BLaER1 treated with 17β-estradiol and CSF1 and Interleukin-3, amounts not matched to agents 10 nM and 100 nM (cell line): ENCODE data around the gene CPA5.
A peak's percentile ranks its signal among the peaks of the same experiment; 100 is the strongest.
"Not testable (repeated sequence)": the region's sequence is repeated elsewhere in the genome, so short reads cannot be mapped to it uniquely, and the experiment has no call there.

Source experiments
- H3K27ac ChIP-seq, 11 experiments: shearing (Covaris generic); formaldehyde crosslinking; 2 replicates each; pipeline ENCODE4 v1.8.1; 2022
- H3K27me3 ChIP-seq, 11 experiments: shearing (Covaris generic); formaldehyde crosslinking; 2 replicates each; pipeline ENCODE4 v1.8.1; 2022
- H3K36me3 ChIP-seq, 11 experiments: shearing (Covaris generic); formaldehyde crosslinking; 2 replicates each; pipeline ENCODE4 v1.8.1; 2022
- H3K4me1 ChIP-seq, 10 experiments: shearing (Covaris generic); formaldehyde crosslinking; 2 replicates each; pipeline ENCODE4 v1.8.1; 2022
- H3K4me2 ChIP-seq, 11 experiments: shearing (Covaris generic); formaldehyde crosslinking; 2 replicates each; pipeline ENCODE4 v1.8.1; 2022
- H3K4me3 ChIP-seq, 10 experiments: shearing (Covaris generic); formaldehyde crosslinking; 2 replicates each; pipeline ENCODE4 v1.8.1; 2022
- H3K9ac ChIP-seq, 11 experiments: shearing (Covaris generic); formaldehyde crosslinking; 2 replicates each; pipeline ENCODE4 v1.8.1; 2022
- H3K9me3 ChIP-seq, 11 experiments: shearing (Covaris generic); formaldehyde crosslinking; replicated peaks in 1 of 11; 2 replicates each; pipeline ENCODE4 v1.8.1; 2022
- H4K20me1 ChIP-seq, 11 experiments: shearing (Covaris generic); formaldehyde crosslinking; 2 replicates each; pipeline ENCODE4 v1.8.1; 2022
- Cebpa-rat ChIP-seq, 11 experiments: shearing (Covaris generic); IDR thresholded peaks; 2 replicates each; pipeline ENCODE4 v1.8.1; 2022

The CPA5 gene

DNA sequence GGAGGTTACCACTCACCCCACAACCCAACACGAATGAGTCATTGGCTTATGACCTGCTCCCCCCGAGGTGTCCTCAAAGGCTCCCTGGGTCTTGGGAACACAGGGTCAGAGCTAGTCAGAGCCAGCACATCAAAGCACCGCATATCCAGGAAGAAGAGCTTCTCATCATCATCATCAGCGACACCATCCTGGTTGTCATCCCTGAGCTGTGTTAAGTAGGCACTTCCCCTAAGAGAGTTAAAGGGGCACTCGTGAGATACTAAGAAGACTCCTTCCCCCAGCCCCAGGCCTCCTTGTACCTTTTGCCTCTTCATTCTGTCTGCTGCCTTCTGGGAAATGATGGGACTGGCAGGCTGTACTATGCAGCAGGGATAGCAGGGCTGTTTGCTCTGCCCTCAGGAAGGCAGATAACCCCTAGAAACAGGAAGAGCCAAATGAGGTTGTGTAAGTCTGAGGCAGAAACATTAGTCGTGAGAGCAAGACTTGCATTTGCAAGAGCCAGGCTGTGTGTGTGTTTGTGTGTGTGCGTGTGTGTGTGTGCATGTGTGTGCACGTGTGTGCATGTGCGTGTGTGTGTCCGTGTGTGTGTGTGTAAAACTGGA lies 24.6 kb downstream of the CPA5 start:
- Histone ChIP-seq H3K4me1 (peaks cover 0 to 16% (median 4%) of the 10 kb centered on the region in 10 experiments; a peak in 9 of 20 replicates), H3K27ac (peak overlapping the region in 3 of 11 experiments; percentile 10 to 19 (median 12); a peak in 3 of 22 replicates), H4K20me1 (no peaks in the 10 kb centered on the region), H3K27me3 (no peaks in the 10 kb centered on the region), H3K9me3 (no peaks in the 10 kb centered on the region), H3K36me3 (no peaks in the 10 kb centered on the region), H3K4me2 (peak overlapping the region in 5 of 11 experiments; percentile 12 to 51 (median 33); a peak in 8 of 22 replicates), H3K4me3 (no peak overlapping the region), H3K9ac (no peak overlapping the region)
- TF ChIP-seq Cebpa-rat (IDR thresholded peaks at IDR 0.05) = no peak

DNA sequence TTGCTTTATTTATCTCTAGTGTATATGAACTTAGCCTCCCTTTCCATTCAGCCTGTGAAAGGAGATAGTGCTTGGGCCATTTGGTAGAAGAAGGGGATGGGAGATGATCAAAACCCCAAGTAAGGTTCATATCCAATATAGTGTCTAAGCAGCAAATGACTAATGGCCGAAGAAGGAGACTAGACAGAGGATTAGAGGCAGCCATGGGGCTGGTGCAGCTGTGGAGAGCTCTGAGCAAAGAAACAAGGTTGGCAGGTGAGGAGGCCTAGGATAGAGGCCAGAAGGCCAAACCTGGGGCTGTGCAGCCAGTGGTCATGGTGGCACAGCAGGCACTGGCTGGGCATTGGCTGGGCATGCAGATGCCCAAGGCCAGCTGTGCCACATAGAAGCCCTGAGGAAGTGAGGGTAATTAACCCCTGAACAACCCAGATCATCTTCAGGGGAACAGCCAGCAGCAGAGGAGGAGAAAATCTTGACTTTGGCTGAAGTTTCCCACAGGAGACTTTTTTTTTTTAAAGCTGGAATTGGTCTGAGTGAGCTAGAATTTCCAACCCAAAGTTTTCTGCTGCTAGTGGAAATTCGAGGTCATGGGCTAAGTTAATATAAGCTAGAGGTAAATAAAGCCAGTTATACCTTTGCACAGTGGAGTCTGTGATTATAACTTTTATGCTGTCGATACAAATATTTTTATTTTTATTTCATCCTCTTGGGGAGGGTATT lies 25.4 kb downstream of the CPA5 start:
- H3K4me2 ChIP-seq = peak overlapping the region in 3 of 11 experiments; percentile 33 to 51 (median 48); a peak in 3 of 22 replicates
- H3K4me3 ChIP-seq = no peak overlapping the region
- H3K9ac ChIP-seq = no peak overlapping the region
- TF ChIP-seq Cebpa-rat (IDR thresholded peaks at IDR 0.05) = no peak
- H3K4me1 ChIP-seq = peaks cover 0 to 16% (median 4%) of the 10 kb centered on the region in 10 experiments; a peak in 9 of 20 replicates
- H3K36me3 ChIP-seq = no peaks in the 10 kb centered on the region
- no peaks in the 10 kb centered on the region for H4K20me1 ChIP-seq
- H3K27ac ChIP-seq = no peak overlapping the region
- no peaks in the 10 kb centered on the region for H3K27me3 ChIP-seq
- peaks cover 0 to 2% (median 0%) of the 10 kb centered on the region in 11 experiments; a peak in 1 of 22 replicates for H3K9me3 ChIP-seq

DNA sequence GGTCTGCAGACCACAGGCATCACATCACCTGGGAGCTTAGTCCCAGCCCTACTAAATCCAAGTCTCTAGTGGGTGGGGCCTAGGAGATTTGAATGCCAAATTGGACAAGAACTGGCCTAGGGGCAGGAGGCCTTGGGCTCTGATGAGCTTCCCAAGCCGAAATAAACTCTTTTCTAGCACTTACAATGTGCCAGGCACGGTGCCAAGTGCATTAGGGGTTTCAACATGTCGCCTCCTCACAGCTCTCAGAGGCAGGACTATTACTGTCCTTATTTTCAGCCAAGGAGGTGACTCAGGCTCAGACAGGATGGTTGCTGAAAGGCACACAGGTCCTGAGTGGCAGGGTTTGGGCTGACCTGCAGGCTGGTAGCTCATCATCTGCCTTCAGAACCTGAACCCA lies 26.4 kb downstream of the CPA5 start:
- Histone ChIP-seq H4K20me1 (no peaks in the 10 kb centered on the region), H3K4me3 (no peak overlapping the region), H3K4me2 (no peak overlapping the region), H3K27me3 (no peaks in the 10 kb centered on the region), H3K36me3 (no peaks in the 10 kb centered on the region), H3K27ac (no peak overlapping the region), H3K4me1 (peaks cover 0 to 16% (median 4%) of the 10 kb centered on the region in 10 experiments; a peak in 9 of 20 replicates), H3K9ac (no peak overlapping the region), H3K9me3 (peaks cover 5 to 13% (median 7%) of the 10 kb centered on the region in 11 experiments)
- no peak for TF ChIP-seq Cebpa-rat (IDR thresholded peaks at IDR 0.05)

DNA sequence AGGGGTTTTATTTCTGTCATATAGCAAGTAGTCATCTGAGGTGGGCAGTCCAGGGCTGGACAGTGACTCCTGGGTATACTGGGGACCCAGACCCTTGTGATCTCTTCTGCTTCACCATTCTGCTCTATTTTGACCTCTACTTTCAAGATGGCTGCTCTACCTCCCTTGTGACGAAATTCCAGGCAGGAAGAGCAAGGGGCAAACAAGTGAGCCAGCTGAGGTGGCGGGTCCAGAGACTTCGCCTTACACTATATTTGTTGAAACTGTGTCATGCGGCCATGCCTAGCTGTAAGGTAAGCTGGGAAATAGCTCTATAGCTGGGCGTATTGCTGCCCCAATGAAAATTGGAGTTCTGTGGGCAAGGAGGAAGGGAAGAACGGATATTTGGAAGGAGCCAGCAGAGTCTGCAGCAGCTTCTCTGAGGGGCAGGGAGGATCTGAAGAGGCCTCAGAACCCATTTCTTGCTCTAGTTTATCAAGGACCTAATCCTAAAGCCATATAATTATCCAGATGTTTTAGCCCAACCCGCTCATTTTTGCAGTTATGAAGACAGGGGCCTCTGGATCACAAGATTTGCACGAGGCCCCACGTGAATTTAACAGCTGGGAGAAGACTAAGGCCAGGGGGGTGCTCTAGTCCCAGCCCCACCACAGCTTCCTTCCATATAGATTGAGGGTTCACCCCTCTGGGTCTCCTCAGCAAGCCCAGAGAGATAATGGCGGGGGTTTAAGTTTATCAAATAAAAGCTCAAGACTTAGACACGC lies 28.0 kb downstream of the CPA5 start:
- Histone ChIP-seq H3K4me2 (no peak overlapping the region), H3K27ac (no peak overlapping the region), H3K9ac (no peak overlapping the region), H3K9me3 (peaks cover 14 to 27% (median 22%) of the 10 kb centered on the region in 11 experiments), H3K36me3 (no peaks in the 10 kb centered on the region), H3K4me1 (peaks cover 0 to 16% (median 4%) of the 10 kb centered on the region in 10 experiments; a peak in 9 of 20 replicates), H4K20me1 (no peaks in the 10 kb centered on the region), H3K4me3 (no peak overlapping the region), H3K27me3 (no peaks in the 10 kb centered on the region)
- no peak for TF ChIP-seq Cebpa-rat (IDR thresholded peaks at IDR 0.05)

DNA sequence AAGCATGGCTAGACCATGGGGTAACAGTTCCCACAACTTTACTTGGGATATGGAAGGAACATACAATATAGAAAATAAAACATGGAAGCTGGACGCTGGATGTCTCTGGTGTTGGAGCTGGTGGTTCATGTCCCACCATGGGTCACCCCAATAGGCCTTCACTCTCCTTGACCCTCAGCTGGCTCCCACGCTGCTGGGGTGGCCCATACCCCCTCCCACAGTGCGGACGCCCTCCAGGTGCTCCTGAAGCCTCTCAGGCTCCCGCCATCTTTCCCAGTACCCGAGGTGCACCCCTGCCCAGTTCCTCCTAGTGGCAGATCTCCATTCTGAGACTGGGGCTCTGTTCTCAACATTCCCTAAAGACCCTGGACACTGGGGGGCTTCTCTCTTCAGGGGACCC lies 29.9 kb downstream of the CPA5 start:
- peaks cover 0 to 6% (median under 1%) of the 10 kb centered on the region in 10 experiments; a peak in 8 of 20 replicates for H3K4me1 ChIP-seq

DNA sequence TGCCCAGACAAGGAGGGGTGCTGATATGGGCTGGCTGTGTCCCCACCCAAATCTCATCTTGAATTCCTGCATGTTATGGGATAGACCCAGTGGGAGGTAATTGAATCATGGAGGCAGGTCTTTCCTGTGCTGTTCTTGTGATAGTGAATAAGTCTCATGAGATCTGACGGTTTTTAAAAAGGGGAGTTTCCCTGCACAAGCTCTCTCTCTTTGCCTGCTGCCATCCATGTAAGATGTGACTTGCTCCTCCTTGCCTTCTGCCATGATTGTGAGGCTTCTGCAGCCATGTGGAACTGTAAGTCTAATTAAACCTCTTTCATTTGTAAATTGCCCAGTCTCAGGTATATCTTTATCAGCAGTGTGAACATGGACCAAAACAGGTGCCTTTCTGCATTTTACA lies 31.8 kb downstream of the CPA5 start:
- not testable (repeated sequence) for H3K27ac ChIP-seq, H3K9ac ChIP-seq, H3K27me3 ChIP-seq, H4K20me1 ChIP-seq, H3K36me3 ChIP-seq, H3K4me3 ChIP-seq, H3K4me1 ChIP-seq, H3K4me2 ChIP-seq
- peaks cover 14 to 28% (median 23%) of the 10 kb centered on the region in 11 experiments for H3K9me3 ChIP-seq

More for the DNA sequence above, 29.9 kb downstream of the CPA5 start:
- Histone ChIP-seq H3K9ac (no peak overlapping the region), H3K27ac (no peak overlapping the region), H3K9me3 (peaks cover 14 to 28% (median 23%) of the 10 kb centered on the region in 11 experiments), H3K4me3 (no peak overlapping the region), H3K27me3 (no peaks in the 10 kb centered on the region), H4K20me1 (no peaks in the 10 kb centered on the region), H3K4me2 (no peak overlapping the region), H3K36me3 (no peaks in the 10 kb centered on the region)
- no peak for TF ChIP-seq Cebpa-rat (IDR thresholded peaks at IDR 0.05)

GRCh38 chr7:130377178-130377577 lies 32.6 kb downstream of the CPA5 start:
- H3K9ac ChIP-seq = no peak overlapping the region
- no peak overlapping the region for H3K4me3 ChIP-seq
- no peaks in the 10 kb centered on the region for H3K27me3 ChIP-seq
- peaks cover 14 to 28% (median 23%) of the 10 kb centered on the region in 11 experiments for H3K9me3 ChIP-seq
- no peak for TF ChIP-seq Cebpa-rat (IDR thresholded peaks at IDR 0.05)
- no peaks in the 10 kb centered on the region for H3K36me3 ChIP-seq
- H3K27ac ChIP-seq = no peak overlapping the region
- no peak overlapping the region for H3K4me2 ChIP-seq
- no peaks in the 10 kb centered on the region for H3K4me1 ChIP-seq
- no peaks in the 10 kb centered on the region for H4K20me1 ChIP-seq

DNA sequence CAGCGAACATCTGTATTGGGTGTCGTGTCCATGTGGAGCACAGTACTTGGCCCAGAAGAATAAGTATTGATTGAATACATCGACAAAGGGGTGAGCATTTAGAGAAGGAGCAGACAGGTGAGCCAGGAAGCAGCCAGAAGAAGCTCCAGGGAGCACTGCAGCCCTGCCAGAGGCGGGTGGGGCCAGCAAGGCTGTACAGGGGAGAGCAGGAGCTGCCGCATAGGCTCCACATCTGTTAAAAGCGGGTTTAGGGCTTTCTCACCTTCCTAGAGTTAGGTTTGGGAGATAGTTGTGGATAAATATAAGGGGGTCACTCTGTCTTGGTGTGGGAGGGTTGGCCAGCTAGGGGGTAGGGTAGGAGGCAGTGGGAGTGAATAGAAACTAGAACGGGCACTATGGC lies 34.4 kb downstream of the CPA5 start:
- no peaks in the 10 kb centered on the region for H3K36me3 ChIP-seq
- H4K20me1 ChIP-seq = no peaks in the 10 kb centered on the region
- no peak overlapping the region for H3K4me2 ChIP-seq
- no peak overlapping the region for H3K27ac ChIP-seq
- H3K27me3 ChIP-seq = no peaks in the 10 kb centered on the region
- no peak for TF ChIP-seq Cebpa-rat (IDR thresholded peaks at IDR 0.05)
- peaks cover 0 to under 1% (median 0%) of the 10 kb centered on the region in 10 experiments; a peak in 2 of 20 replicates for H3K4me1 ChIP-seq
- no peak overlapping the region for H3K9ac ChIP-seq
- no peak overlapping the region for H3K4me3 ChIP-seq
- peaks cover 14 to 28% (median 23%) of the 10 kb centered on the region in 11 experiments for H3K9me3 ChIP-seq

- no peak overlapping the region for H3K27ac ChIP-seq
- peaks cover 0 to 5% (median 0%) of the 10 kb centered on the region in 10 experiments; a peak in 4 of 20 replicates for H3K4me1 ChIP-seq
- no peak overlapping the region for H3K9ac ChIP-seq
- no peaks in the 10 kb centered on the region for H4K20me1 ChIP-seq
- no peaks in the 10 kb centered on the region for H3K36me3 ChIP-seq
- TF ChIP-seq Cebpa-rat (IDR thresholded peaks at IDR 0.05) = no peak
- H3K9me3 ChIP-seq = peaks cover 14 to 28% (median 23%) of the 10 kb centered on the region in 11 experiments
- no peak overlapping the region for H3K4me2 ChIP-seq
- H3K27me3 ChIP-seq = no peaks in the 10 kb centered on the region
- H3K4me3 ChIP-seq = no peak overlapping the region
Observed at GRCh38 chr7:130379532-130379920, 34.9 kb downstream of the CPA5 start.
